ENCODE results near the gene GRPEL1. TPM values are rescaled to one million over a fixed set of nuclear protein-coding genes. Genes with fewer than 3 reads are reported as not detected.

The GRPEL1 gene
- polyA plus RNA-seq, 2 of the 4 experiments (the other 2 are of a cell fraction) = 45.5 to 72.0 TPM

- Histone ChIP-seq H3K9me3 (no peaks in the 10 kb centered on the region), H3K4me2 (no peak overlapping the region; the same call in 2 of the 3 replicates), H3K27ac (peak overlapping the region in 1 of 2 experiments; percentile 58; a peak in 2 of 6 replicates), H3K4me3 (no peak overlapping the region), H3K4me1 (peaks cover 16% of the 10 kb centered on the region)
- TF ChIP-seq RAD21 (conservative IDR thresholded peaks at IDR 0.05 in 1 of 2, IDR thresholded peaks at IDR 0.05 in 1 of 2) (no peak), ZFP36 (IDR thresholded peaks at IDR 0.05; ENCODE audit: borderline replicate concordance, partially characterized antibody) (peak; percentile 75), ZC3H11A (IDR thresholded peaks at IDR 0.05) (no peak)
- DNase-seq (ENCODE audit: low read depth in 1 of 2, low spot score in 1 of 2) = no peak
- POLR2A ChIA-PET = no interaction called here
- ATAC-seq = no peak
- FAIRE-seq = no peak
- CTCF ChIA-PET = interaction anchor here (1.3 kb wide), 1 partner anchor 9 kb away, joined by 3 read pairs; no protein-coding TSS in a partner anchor
- WGBS (ENCODE audit: missing lambda C conversion rate) = 95% methylated on average over 7 of the region's 7 CpGs
These were observed 36.6 kb upstream of the GRPEL1 start for GRCh38 chr4:7104366-7105031.

DNA sequence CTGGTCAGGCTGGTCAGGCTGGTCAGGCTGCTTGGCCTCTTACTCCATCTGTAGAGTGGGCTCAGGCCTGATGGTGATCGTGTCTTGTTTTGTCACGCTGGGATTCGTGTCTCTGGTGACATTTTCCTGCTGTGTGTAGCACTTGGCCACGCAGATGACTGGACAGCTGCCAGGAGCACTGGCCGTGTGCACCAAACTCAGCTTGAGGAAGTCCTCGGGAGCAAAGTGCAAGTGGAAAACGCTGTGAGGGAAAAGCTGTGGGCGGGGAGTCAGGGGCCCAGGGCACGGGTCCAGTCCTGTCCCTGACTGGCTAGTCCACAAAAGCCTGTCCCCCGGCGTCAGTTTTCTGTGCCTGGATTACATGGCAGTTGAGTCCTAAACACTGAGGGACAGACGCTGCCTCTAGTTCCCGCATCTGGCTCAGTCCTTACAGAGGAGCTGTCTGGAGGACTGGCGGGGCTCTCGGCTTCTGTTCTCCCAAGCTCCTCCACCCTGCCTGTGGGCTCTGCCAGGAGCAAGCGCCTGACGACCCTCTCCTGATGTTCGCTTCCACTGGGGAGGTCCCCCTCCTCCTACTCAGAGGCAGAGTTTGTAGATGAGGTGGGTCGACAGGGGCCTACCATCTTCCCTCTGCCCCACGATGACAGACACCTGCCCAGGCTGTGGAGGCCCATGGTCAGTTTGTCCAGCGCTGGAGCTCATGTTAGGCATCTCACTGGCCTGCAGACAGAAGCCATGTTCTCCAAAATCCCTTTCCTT, 35.9 kb upstream of the GRPEL1 start:
- Histone ChIP-seq H3K4me2 (peak overlapping the region; percentile 98), H3K9me3 (no peaks in the 10 kb centered on the region), H3K4me1 (peaks cover 16% of the 10 kb centered on the region), H3K4me3 (peak overlapping the region; percentile 66), H3K27ac (peak overlapping the region; percentile 44 to 58; a peak in 4 of 6 replicates)
- TF ChIP-seq BHLHE40 (IDR thresholded peaks at IDR 0.05; ENCODE audit: low read depth, low read length) (no peak), ZC3H11A (IDR thresholded peaks at IDR 0.05) (no peak), PBX3 (IDR thresholded peaks at IDR 0.05) (no peak), RAD21 (conservative IDR thresholded peaks at IDR 0.05 in 1 of 2, IDR thresholded peaks at IDR 0.05 in 1 of 2) (no peak), HOXA7 (CRISPR knock-in tag; IDR thresholded peaks at IDR 0.05) (no peak), ZNF302 (CRISPR knock-in tag; IDR thresholded peaks at IDR 0.05) (no peak), ESRRA (IDR thresholded peaks at IDR 0.05; ENCODE audit: borderline replicate concordance, low read length) (no peak), SREBF2 (IDR thresholded peaks at IDR 0.05) (no peak), CHD2 (IDR thresholded peaks at IDR 0.05; ENCODE audit: low read length, partially characterized antibody) (no peak), NPAS2 (CRISPR knock-in tag; IDR thresholded peaks at IDR 0.05; ENCODE audit: borderline replicate concordance) (no peak), NFE2L2 (conservative IDR thresholded peaks at IDR 0.05; ENCODE audit: low read length) (no peak), MAFK (IDR thresholded peaks at IDR 0.05; ENCODE audit: partially characterized antibody) (no peak), ATOH8 (CRISPR knock-in tag; IDR thresholded peaks at IDR 0.05; ENCODE audit: low read depth) (no peak)
- TF ChIP-seq, protein P1, sequence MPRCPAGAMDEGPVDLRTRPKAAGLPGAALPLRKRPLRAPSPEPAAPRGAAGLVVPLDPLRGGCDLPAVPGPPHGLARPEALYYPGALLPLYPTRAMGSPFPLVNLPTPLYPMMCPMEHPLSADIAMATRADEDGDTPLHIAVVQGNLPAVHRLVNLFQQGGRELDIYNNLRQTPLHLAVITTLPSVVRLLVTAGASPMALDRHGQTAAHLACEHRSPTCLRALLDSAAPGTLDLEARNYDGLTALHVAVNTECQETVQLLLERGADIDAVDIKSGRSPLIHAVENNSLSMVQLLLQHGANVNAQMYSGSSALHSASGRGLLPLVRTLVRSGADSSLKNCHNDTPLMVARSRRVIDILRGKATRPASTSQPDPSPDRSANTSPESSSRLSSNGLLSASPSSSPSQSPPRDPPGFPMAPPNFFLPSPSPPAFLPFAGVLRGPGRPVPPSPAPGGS (IDR thresholded peaks at IDR 0.05) = no peak
- TF ChIP-seq, protein P2, sequence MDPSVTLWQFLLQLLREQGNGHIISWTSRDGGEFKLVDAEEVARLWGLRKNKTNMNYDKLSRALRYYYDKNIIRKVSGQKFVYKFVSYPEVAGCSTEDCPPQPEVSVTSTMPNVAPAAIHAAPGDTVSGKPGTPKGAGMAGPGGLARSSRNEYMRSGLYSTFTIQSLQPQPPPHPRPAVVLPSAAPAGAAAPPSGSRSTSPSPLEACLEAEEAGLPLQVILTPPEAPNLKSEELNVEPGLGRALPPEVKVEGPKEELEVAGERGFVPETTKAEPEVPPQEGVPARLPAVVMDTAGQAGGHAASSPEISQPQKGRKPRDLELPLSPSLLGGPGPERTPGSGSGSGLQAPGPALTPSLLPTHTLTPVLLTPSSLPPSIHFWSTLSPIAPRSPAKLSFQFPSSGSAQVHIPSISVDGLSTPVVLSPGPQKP (IDR thresholded peaks at IDR 0.05; ENCODE audit: low read depth, low read length) = no peak
- TF ChIP-seq, protein P3, sequence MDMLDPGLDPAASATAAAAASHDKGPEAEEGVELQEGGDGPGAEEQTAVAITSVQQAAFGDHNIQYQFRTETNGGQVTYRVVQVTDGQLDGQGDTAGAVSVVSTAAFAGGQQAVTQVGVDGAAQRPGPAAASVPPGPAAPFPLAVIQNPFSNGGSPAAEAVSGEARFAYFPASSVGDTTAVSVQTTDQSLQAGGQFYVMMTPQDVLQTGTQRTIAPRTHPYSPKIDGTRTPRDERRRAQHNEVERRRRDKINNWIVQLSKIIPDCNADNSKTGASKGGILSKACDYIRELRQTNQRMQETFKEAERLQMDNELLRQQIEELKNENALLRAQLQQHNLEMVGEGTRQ (IDR thresholded peaks at IDR 0.05) = no peak
- FAIRE-seq (no peak), DNase-seq (ENCODE audit: low read depth in 1 of 2, low spot score in 1 of 2) (peak; percentile 28 to 51), ATAC-seq (peak; percentile 11 to 23; a peak in 4 of 6 replicates)
- POLR2A ChIA-PET = interaction anchor here (0.6 to 0.9 kb wide), 2 partner anchors 36 to 315 kb away, joined by 3 read pairs; partner anchors contain the start of gene GRPEL1
- CTCF ChIA-PET = interaction anchor here (1.2 to 3.6 kb wide), 7 partner anchors 8 to 230 kb away, joined by 3 to 40 read pairs (median 4); partner anchors contain the start of gene TADA2B
- 33% methylated on average over 5 of the region's 21 CpGs for WGBS (ENCODE audit: missing lambda C conversion rate)

Measured in A549 (cell line).